NOMO-1 treated with dmso at 0.1 percent for 144 hours (cell line): ENCODE measurements around the gene LCN1.
"Not testable (repeated sequence)": the region's sequence is repeated elsewhere in the genome, so short reads cannot be mapped to it uniquely, and the experiment has no call there.

ENCODE experiments used
- DNase-seq: peaks from one replicate; lab custom pipeline; 2025; ENCODE audit not compliant: unreplicated experiment; lab: John Stamatoyannopoulos, UW

Gene LCN1

DNA sequence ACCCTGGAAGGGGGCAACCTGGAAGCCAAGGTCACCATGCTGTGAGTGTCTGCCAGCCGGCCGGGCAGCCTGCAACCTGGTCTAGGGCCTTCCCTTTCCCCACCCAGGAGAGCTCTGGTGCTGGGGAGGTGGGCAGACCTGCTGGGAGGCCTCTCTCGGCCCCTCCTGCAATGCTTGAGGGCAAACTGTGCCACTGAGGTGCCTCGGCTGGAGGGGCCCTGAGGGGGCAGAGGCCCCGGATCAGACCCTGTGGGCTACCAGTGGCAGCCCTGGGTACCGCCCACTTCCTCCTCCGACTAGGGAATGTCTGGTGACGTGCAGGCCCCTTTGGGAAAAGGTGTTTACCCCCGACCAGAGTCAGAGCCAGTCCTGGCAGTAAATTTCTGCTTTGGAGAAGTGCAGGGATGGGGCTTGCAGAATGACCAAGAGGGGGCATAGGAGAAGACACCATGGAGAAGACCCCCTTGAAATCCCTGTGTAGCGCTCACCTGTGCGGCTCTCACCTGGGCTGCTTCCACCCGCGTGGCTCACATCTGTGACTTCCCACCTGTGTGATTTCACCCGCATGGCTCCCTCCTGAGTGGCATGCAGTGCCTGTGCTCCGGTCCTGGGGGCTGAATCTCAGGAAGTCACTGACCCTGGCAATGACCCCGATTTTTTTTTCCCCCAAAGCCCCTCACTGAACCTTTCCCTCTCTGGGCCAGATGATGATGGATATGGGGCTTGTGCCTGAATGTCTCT is 1.1 kb downstream of the LCN1 start:
- DNase-seq: no peak

GRCh38 chr9:135522931-135523330 is 1.7 kb downstream of the LCN1 start:
- no peak for DNase-seq

- no peak for DNase-seq
Measured at GRCh38 chr9:135523521-135524129, 2.4 kb downstream of the LCN1 start.

DNA sequence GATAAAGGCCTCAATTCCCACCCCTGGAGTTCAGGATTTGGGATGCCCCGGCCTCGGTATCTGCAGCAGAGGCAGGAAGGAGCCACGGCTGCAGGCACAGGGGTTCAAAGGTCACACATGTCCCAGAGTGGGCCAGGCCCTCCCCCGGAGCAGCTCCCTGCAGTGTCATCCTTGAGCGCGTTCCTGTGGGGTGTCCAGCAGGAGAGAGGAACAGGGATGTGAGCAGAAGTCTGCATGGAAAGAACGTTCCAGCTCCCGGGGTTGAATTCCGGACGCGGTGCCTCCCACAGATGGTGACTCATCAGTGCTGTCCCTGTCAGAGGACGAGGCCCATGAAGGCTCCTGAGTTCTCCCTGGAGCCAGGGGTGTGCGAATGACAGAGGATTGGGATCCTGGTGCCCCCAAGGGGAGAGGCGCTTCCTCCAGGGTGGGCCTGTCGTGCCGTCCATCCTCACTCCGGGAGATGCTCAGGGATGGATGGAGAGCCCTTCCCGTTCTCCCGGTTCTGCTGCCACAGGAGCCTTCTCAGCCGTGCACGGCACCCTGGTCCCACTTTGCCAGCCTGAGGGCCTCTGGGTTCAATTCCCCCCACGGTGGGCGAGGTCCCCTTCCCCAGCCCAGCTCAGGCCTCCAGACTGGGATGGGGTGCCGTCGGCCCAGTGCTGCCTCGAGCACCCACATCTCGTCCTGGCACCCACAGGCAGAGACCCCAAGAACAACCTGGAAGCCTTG is 3.1 kb downstream of the LCN1 start:
- no peak for DNase-seq

GRCh38 chr9:135525241-135526088 is 4.2 kb downstream of the LCN1 start:
- no peak for DNase-seq

DNA sequence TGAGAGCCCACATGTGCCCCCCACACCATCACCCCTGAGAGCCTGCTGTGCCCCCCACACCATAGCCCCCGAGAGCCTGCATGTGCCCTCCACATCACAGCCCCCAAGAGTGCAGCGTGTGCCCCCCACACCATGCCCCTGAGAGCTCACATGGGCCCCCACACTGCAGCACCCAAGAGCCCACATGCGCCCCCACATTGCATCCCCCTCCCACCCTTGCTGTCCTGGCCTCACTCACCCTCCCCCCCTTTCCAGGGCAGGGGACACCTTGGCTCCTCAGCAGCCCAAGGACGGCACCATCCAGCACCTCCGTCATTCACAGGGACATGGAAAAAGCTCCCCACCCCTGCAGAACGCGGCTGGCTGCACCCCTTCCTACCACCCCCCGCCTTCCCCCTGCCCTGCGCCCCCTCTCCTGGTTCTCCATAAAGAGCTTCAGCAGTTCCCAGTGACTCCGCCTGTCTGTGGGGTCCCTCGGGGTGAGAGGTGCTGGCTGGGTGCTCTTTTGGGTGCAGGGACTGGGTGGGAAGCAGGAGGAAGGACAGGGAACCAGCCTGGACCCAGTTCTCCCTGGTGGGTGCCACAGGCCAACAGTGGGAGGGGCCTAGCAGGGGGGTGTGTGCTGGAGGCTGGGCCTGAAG is 5.0 kb downstream of the LCN1 start:
- DNase-seq: no peak

DNA sequence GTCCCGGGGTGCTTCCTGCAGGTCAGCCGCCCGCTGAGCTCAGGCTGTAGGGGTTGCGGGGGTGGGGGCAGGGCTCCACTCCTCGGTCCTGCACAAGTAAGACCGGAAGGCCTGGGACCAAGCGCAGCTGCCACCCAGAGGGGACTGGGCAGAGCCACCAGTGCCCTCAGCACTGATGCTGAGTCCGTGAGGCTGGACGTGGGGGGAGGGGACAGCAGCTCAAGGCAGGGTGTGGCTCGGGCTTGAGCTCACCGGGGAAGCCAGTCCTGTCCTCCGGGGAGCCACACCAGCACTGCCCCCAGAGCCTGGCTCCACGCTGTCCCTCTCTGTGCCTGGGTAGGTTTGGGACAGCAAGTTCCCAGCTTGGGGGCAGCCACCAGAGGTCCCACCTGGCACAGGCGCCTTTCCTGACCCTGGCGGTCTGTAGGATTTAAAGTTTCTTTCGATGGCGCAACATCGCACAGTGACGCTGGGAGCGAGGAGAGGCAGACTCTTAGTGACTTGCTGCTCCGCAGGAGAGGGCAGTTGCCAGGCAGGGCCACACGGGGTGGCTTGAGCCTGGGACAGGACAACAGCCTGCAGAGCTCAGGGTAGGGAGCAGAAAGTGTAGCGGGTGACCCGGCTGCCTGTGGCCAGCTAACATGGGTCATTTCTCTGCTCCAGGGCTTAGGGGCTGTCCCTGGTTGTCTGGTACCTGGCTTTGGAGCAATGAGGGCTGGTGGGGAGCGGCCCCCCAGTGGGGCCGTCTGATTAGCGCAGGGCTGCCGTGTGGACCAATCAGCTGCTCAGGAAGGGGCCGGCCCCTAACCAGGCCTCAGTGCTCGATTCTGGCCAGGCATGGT is 5.7 kb downstream of the LCN1 start:
- DNase-seq: no peak

GRCh38 chr9:135528842-135529435 is 7.7 kb downstream of the LCN1 start:
- DNase-seq: not testable (repeated sequence)

DNA sequence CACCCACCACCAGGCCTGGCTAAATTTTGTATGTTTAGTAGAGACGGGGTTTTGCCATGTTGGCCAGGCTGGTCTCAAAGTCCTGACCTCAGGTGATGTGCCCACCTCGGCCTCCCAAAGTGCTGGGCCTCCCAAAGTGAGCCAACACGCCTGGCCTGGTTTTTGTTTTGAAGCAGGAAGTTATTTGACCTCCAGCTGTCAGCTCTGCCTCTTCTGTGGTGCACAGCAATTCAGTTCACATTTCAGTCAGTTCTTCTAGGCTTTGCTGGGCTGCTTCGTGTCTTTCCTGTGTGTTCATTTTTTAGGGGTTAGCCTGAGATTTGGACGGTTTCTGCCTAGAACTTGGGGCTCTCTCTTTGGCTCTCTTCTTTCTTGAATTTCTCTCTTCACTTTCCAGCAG is 8.9 kb downstream of the LCN1 start:
- DNase-seq: no peak

- DNase-seq: no peak
Measured at GRCh38 chr9:135531096-135531495, 9.9 kb downstream of the LCN1 start.

DNA sequence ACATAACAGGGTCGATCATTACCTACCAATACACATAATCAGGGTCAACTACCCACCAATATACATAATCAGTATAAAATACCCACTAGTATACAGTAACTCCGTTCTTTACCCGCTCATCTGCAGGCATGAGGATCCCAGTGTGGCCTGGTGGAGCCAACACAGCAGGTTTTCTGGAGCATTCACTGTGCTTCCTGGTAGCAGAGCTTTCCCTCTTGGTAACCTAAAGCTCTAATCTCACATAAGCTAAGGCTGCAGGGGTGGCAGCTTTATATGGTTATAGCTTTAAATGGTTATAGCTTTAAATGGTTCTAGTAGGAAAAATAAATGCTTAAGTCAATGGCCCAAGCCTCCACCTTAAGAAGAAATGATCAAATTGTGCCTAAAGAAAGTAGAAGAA is 11.9 kb downstream of the LCN1 start:
- DNase-seq: no peak

GRCh38 chr9:135533674-135534073 is 12.4 kb downstream of the LCN1 start:
- no peak for DNase-seq

DNA sequence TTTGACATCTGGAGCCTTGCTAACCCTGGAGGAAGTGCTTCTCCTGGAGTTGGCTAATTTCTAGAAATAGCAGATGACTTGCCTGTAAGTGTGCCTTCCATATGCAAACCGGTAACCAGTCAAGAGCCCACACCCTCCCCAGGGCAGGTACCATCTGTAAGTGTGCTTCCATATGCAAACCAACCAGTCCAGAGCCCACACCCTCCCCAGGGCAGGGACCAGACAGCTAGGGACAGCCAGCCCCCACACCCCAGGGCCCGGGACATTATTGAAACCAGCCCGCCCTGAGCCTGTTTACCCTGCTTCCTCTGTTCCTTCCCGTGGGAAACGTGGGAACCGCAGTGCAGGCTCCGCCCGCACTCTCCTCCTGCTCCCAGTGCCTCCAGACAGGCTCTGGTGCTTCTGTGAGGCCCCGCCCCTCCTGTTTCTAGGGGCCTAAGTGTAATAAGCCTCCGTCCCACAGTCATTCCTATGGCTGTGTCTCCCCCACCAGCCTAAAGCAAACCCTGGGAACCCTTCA is 13.0 kb downstream of the LCN1 start:
- not testable (repeated sequence) for DNase-seq

DNA sequence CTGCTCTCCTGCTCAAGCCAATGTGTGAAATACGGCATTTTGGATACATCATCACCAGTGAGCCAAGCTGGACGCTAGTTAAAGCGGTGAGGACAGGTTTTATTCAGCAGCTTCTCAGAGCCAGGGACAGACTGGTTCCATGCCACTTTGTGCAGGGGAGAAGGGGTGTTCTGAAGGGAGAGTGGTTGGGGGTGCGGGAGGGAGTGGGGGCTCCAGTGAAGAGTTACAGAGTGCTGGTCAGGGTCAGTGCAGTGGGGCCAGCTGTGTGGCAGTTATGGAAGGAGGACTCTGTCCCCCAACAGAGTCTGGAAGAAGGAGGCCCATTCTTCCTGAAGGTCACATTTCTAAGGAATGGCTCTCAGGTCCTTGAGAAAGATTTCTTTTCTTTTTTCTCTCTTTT is 13.6 kb downstream of the LCN1 start:
- not testable (repeated sequence) for DNase-seq

DNA sequence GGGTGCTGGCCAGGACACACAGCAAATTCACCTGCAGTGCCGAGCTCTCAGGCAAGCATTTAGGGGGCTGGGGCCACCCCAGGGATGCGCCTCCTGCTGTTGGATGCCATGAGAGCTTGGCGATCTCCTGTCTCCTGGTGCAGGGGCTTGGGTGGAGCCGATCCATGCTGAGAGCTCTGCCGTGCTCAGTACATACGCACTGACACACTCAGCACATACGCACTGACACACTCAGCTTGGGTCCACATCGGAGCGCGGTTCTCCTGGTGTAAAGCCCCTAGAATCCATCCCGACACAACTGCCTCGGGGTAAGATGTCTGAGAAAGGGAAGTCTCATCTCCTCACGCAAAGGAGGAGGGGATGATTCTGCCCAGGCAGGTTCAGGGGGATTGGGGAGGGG is 14.4 kb downstream of the LCN1 start:
- not testable (repeated sequence) for DNase-seq

DNA sequence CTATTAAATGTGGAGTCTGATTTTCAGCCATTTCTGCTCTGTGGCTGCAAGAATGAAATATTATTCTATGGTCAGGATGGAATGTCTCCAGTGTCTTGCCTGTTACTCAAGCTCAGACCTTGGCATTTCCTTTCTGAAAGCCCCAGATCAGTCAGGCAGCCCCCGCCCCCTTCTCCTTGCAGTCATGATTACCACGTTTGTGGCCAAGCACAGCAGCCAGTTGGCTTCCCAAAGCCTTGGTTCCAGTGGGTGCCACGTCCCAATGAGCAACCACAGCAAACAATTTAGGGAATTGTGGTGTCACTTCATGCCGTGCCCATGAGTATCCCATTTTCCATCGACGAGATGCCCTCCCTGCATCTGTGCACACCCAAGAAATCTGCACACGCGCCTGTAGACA is 15.0 kb downstream of the LCN1 start:
- DNase-seq: no peak

GRCh38 chr9:135543262-135543894 is 22.1 kb downstream of the LCN1 start:
- DNase-seq: not testable (repeated sequence)

- no peak for DNase-seq
Measured at GRCh38 chr9:135544981-135545635, 23.9 kb downstream of the LCN1 start.
